RWPE2 (cell line): ENCODE results near the gene IGSF3.
A peak's percentile ranks its signal among the peaks of the same experiment; 100 is the strongest.
"Not testable (repeated sequence)": the region's sequence is repeated elsewhere in the genome, so short reads cannot be mapped to it uniquely, and the experiment has no call there.

Source experiments
- ATAC-seq: fragments of 200-7000 bp; cut with Tn5 transposase; 3 replicates; pipeline ENCODE4 v1.9.1; 2021; ENCODE audit warnings: low read depth
- DNase-seq: peaks from one replicate; pipeline ENCODE4 v3.0.0-alpha.2; 2020; ENCODE audit warnings: low spot score
- H3K27ac ChIP-seq: fragments of 450-650 bp; 2 replicates; pipeline ENCODE4 v1.5.1; 2017; ENCODE audit warnings: mild to moderate bottlenecking; ENCODE audit not compliant: poor library complexity, severe bottlenecking
- H3K27me3 ChIP-seq: fragments of 250-450 bp; sonication (Bioruptor Pico); 2 replicates; pipeline ENCODE4 v1.5.1; 2021; ENCODE audit warnings: mild to moderate bottlenecking, moderate library complexity; ENCODE audit not compliant: insufficient read depth, poor library complexity, severe bottlenecking
- H3K36me3 ChIP-seq: fragments of 250-450 bp; sonication (Bioruptor Pico); 2 replicates; pipeline ENCODE4 v1.5.1; 2020; ENCODE audit warnings: low read depth, mild to moderate bottlenecking, moderate library complexity
- H3K4me1 ChIP-seq: fragments of 250-450 bp; sonication (Bioruptor Pico); 2 replicates; pipeline ENCODE4 v1.5.1; 2021; ENCODE audit warnings: mild to moderate bottlenecking, moderate library complexity; ENCODE audit not compliant: insufficient read depth, poor library complexity, severe bottlenecking
- H3K4me3 ChIP-seq: fragments of 250-450 bp; sonication (Bioruptor Pico); 2 replicates; pipeline ENCODE4 v1.5.1; 2021; ENCODE audit warnings: mild to moderate bottlenecking, moderate library complexity; ENCODE audit not compliant: severe bottlenecking
- H3K9me3 ChIP-seq: fragments of 250-450 bp; sonication (Bioruptor Pico); 2 replicates; pipeline ENCODE4 v1.5.1; 2021; ENCODE audit warnings: mild to moderate bottlenecking, moderate library complexity; ENCODE audit not compliant: severe bottlenecking

The IGSF3 gene

GRCh38 chr1:116620392-116620791 lies 47.1 kb downstream of the IGSF3 start:
- not testable (repeated sequence) for H3K4me3 ChIP-seq, H3K36me3 ChIP-seq, H3K27ac ChIP-seq, ATAC-seq, H3K27me3 ChIP-seq, DNase-seq, H3K9me3 ChIP-seq
- peaks cover 20% of the 10 kb centered on the region for H3K4me1 ChIP-seq

GRCh38 chr1:116619106-116619505 lies 48.4 kb downstream of the IGSF3 start:
- not testable (repeated sequence) for H3K9me3 ChIP-seq, H3K36me3 ChIP-seq, ATAC-seq, H3K27me3 ChIP-seq, H3K4me3 ChIP-seq, H3K27ac ChIP-seq, DNase-seq
- H3K4me1 ChIP-seq = peaks cover 20% of the 10 kb centered on the region

DNA sequence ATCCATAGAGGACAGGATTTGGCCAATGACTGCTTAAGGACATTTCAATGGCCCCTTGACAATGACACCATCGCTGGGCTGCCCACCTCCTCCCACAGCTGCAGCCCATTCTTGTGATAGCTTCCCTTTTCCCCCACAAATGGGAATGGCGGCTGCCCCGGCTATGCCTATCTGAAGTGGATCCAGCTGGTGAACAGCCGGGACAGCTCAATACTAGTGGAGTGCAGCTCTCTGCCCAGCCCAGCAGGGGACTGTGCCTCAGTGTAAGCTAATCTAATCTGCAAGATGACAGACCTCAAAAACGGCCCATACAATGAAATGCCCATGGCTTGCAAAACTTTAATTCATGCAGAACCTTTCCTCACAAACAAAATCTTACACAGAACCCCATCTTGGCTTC lies 49.7 kb downstream of the IGSF3 start:
- H3K27me3 ChIP-seq, H3K27ac ChIP-seq, DNase-seq, H3K4me3 ChIP-seq, ATAC-seq, H3K9me3 ChIP-seq, H3K36me3 ChIP-seq: not testable (repeated sequence)
- H3K4me1 ChIP-seq = peaks cover 17% of the 10 kb centered on the region

DNA sequence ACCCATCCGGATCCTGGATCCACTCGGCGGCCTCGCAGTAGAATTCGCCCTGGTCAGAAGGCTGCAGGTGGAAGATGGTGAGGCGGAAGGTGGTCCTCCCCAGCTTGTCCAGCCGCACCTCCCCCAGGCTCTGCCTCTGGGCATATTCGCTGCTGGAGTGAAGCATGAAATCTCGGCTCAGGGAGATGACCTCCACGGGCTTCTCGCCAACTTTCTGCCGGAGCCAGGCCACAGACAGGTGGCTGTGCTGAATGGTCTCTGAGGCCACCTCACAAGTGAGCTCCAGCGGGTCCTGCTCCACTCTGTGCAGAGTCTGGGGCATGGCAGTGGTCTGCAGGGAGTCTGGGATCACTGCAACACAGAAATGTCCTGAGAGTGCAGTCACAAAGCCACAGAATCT lies 53.7 kb downstream of the IGSF3 start:
- H3K27ac ChIP-seq, DNase-seq, H3K36me3 ChIP-seq, H3K4me1 ChIP-seq, ATAC-seq, H3K27me3 ChIP-seq, H3K9me3 ChIP-seq, H3K4me3 ChIP-seq: not testable (repeated sequence)

GRCh38 chr1:116609801-116610371 lies 57.6 kb downstream of the IGSF3 start:
- H3K27me3 ChIP-seq, DNase-seq, H3K4me1 ChIP-seq, H3K36me3 ChIP-seq, ATAC-seq, H3K27ac ChIP-seq, H3K4me3 ChIP-seq, H3K9me3 ChIP-seq: not testable (repeated sequence)

GRCh38 chr1:116608841-116609240 lies 58.7 kb downstream of the IGSF3 start:
- DNase-seq, H3K27ac ChIP-seq, H3K36me3 ChIP-seq, ATAC-seq, H3K4me1 ChIP-seq, H3K4me3 ChIP-seq, H3K27me3 ChIP-seq, H3K9me3 ChIP-seq: not testable (repeated sequence)

DNA sequence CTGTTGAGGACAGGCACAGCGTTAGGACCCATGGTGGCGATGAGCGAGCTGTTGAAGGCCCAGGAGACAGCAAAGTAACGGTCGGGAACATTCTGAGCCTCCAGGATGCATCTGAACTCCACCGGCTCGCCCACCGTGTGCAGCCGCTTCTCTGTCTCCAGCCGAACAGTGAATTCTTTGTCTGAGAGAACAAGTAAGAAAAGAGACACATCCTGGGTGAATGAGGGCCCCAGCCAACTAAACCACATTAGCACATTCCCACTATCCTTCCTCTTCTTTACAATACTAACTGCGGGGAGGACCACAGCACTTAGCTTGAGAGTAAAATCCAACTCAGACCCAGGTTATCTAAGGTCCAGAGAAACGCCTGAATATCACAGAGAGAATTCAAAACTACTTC lies 59.4 kb downstream of the IGSF3 start:
- ATAC-seq, H3K4me1 ChIP-seq, DNase-seq, H3K27me3 ChIP-seq, H3K9me3 ChIP-seq, H3K4me3 ChIP-seq, H3K36me3 ChIP-seq, H3K27ac ChIP-seq: not testable (repeated sequence)

GRCh38 chr1:116607463-116607862 lies 60.1 kb downstream of the IGSF3 start:
- not testable (repeated sequence) for H3K36me3 ChIP-seq, H3K27ac ChIP-seq, H3K27me3 ChIP-seq, H3K4me1 ChIP-seq, H3K9me3 ChIP-seq, DNase-seq, ATAC-seq, H3K4me3 ChIP-seq

GRCh38 chr1:116606067-116606466 lies 61.5 kb downstream of the IGSF3 start:
- not testable (repeated sequence) for H3K27me3 ChIP-seq, H3K9me3 ChIP-seq, H3K4me1 ChIP-seq, DNase-seq, H3K36me3 ChIP-seq, H3K4me3 ChIP-seq, H3K27ac ChIP-seq
- peak; percentile 90 for ATAC-seq
